IMR-90 (cell line): ENCODE data around the gene ABR. TPM values are rescaled to one million over a fixed set of nuclear protein-coding genes. Genes with fewer than 3 reads are reported as not detected.

Experiments
- ATAC-seq: fragments of 200-7000 bp; cut with Tn5 transposase; 2 replicates; pipeline ENCODE4 v1.9.1; 2020; ENCODE audit warnings: low read depth, mild to moderate bottlenecking, moderate library complexity
- BruUV-seq: library from RNA; stranded (reverse); fragments of 400-500 nt; replicated peaks from 2 replicates; lab custom pipeline; 2021; lab: Mats Ljungman, UMichigan
- CTCF ChIA-PET: fragments of 300-600 bp; formaldehyde crosslinking; extraction: SDS; loops from one replicate; lab custom pipeline; 2021; ENCODE audit warnings: antibody characterized with exemption; lab: Yijun Ruan, JAX
- POLR2A ChIA-PET: fragments of 300-600 bp; sonication (Branson Sonifier 250); formaldehyde crosslinking; loops from one replicate; lab custom pipeline; 2022; ENCODE audit warnings: antibody characterized with exemption; ENCODE audit not compliant: unreplicated experiment; lab: Charles Lee
- DNase-seq: peaks from one replicate; pipeline ENCODE4 v3.0.0; 2013
- H2AFZ ChIP-seq: replicated peaks from 2 replicates; pipeline ENCODE3; 2013; ENCODE audit warnings: low read length, mild to moderate bottlenecking; ENCODE audit not compliant: poor library complexity
- H2AK5ac ChIP-seq: 2 replicates; pipeline ENCODE4 v1.6.1; 2013; ENCODE audit warnings: low read depth, low read length, inconsistent platforms
- H2AK9ac ChIP-seq: replicated peaks from 2 replicates; pipeline ENCODE3; 2013; ENCODE audit warnings: mild to moderate bottlenecking, low read depth, low read length, moderate library complexity; ENCODE audit not compliant: poor library complexity
- H2BK120ac ChIP-seq: 2 replicates; pipeline ENCODE4 v1.6.1; 2013; ENCODE audit warnings: low read depth, low read length, inconsistent platforms
- H2BK15ac ChIP-seq: 3 replicates; pipeline ENCODE4 v1.6.1; 2013; ENCODE audit warnings: low read depth, low read length, inconsistent platforms
- H2BK20ac ChIP-seq: 2 replicates; pipeline ENCODE4 v1.6.1; 2013; ENCODE audit warnings: low read depth, mild to moderate bottlenecking, inconsistent platforms, low read length, moderate library complexity
- H2BK5ac ChIP-seq: 2 replicates; pipeline ENCODE4 v1.6.1; 2013; ENCODE audit warnings: mild to moderate bottlenecking, low read depth, low read length, inconsistent platforms; ENCODE audit not compliant: poor library complexity, severe bottlenecking
- H3K14ac ChIP-seq: replicated peaks from 2 replicates; pipeline ENCODE4 v1.6.1; 2013; ENCODE audit warnings: low read depth, low read length, inconsistent platforms
- H3K18ac ChIP-seq: 2 replicates; pipeline ENCODE4 v1.6.1; 2013; ENCODE audit warnings: low read depth, low read length, control low read depth
- H3K23ac ChIP-seq: 2 replicates; pipeline ENCODE4 v1.6.1; 2013; ENCODE audit warnings: low read depth, low read length, inconsistent platforms
- H3K27ac ChIP-seq: 2 replicates; pipeline ENCODE4 v1.5.1; 2013; ENCODE audit warnings: mild to moderate bottlenecking, control low read depth, low read length; ENCODE audit not compliant: insufficient read depth
- H3K27me3 ChIP-seq: 2 replicates; pipeline ENCODE4 v1.6.1; 2013; ENCODE audit warnings: low read length; ENCODE audit not compliant: control insufficient read depth, insufficient read depth
- H3K36me3 ChIP-seq: 2 replicates; pipeline ENCODE4 v1.6.1; 2013; ENCODE audit warnings: low read length, mixed read lengths; ENCODE audit not compliant: control insufficient read depth, insufficient read depth
- H3K4ac ChIP-seq: 2 replicates; pipeline ENCODE4 v1.6.1; 2013; ENCODE audit warnings: low read depth, low read length, inconsistent platforms
- H3K4me1 ChIP-seq: 2 replicates; pipeline ENCODE4 v1.6.1; 2013; ENCODE audit warnings: low read length, mixed read lengths; ENCODE audit not compliant: control insufficient read depth, insufficient read depth
- H3K4me2 ChIP-seq: 2 replicates; pipeline ENCODE4 v1.6.1; 2013; ENCODE audit warnings: low read depth, mild to moderate bottlenecking, control low read depth, low read length, moderate library complexity
- H3K4me3 ChIP-seq: 2 replicates; pipeline ENCODE4 v1.5.1; 2013; ENCODE audit warnings: low read depth, mild to moderate bottlenecking, control low read depth, low read length, moderate library complexity; ENCODE audit not compliant: insufficient read depth
- H3K56ac ChIP-seq: 2 replicates; pipeline ENCODE4 v1.6.1; 2013; ENCODE audit warnings: low read length, inconsistent platforms; ENCODE audit not compliant: insufficient read depth; ENCODE audit errors: extremely low read depth
- H3K79me1 ChIP-seq, 2 experiments: 2 replicates each; pipeline ENCODE4 v1.6.1; 2013; ENCODE audit warnings: low read length in 2 of 2, inconsistent platforms in 1 of 2, low read depth in 1 of 2
- H3K9ac ChIP-seq: 2 replicates; pipeline ENCODE4 v1.6.1; 2013; ENCODE audit warnings: low read depth, low read length, control low read depth
- H3K9me1 ChIP-seq: 2 replicates; pipeline ENCODE4 v1.6.1; 2013; ENCODE audit warnings: low read length, inconsistent platforms; ENCODE audit not compliant: insufficient read depth
- H3K9me3 ChIP-seq: 2 replicates; pipeline ENCODE4 v1.6.1; 2013; ENCODE audit warnings: low read length; ENCODE audit not compliant: control insufficient read depth, insufficient read depth
- H4K20me1 ChIP-seq: 2 replicates; pipeline ENCODE4 v1.6.1; 2013; ENCODE audit warnings: low read length, inconsistent platforms; ENCODE audit not compliant: insufficient read depth
- H4K5ac ChIP-seq: 2 replicates; pipeline ENCODE4 v1.6.1; 2013; ENCODE audit warnings: mild to moderate bottlenecking, low read depth, low read length, control low read depth
- H4K8ac ChIP-seq, 2 experiments: 2 replicates each; pipeline ENCODE4 v1.6.1; 2013; ENCODE audit warnings: low read depth in 2 of 2, low read length in 2 of 2, control low read depth in 1 of 2, inconsistent platforms in 1 of 2
- H4K91ac ChIP-seq: 2 replicates; pipeline ENCODE4 v1.6.1; 2013; ENCODE audit warnings: low read depth, low read length, inconsistent platforms; ENCODE audit not compliant: insufficient read depth
- BHLHE40 ChIP-seq: fragments of 150-350 bp; IDR thresholded peaks from 2 replicates; pipeline ENCODE4 v1.6.1; 2016; ENCODE audit warnings: mild to moderate bottlenecking, low read depth, low read length
- CEBPB ChIP-seq: IDR thresholded peaks from 2 replicates; pipeline ENCODE4 v1.6.1; 2012; ENCODE audit warnings: low read depth, low read length, improper control_type of control experiment
- CHD1 ChIP-seq: IDR thresholded peaks from 2 replicates; pipeline ENCODE4 v1.6.1; 2012; ENCODE audit warnings: low read depth, low read length, improper control_type of control experiment
- CTCF ChIP-seq: conservative IDR thresholded peaks from 2 replicates; pipeline ENCODE4 v1.5.1; 2012; ENCODE audit warnings: mild to moderate bottlenecking, low read depth, low read length, improper control_type of control experiment
- ELK1 ChIP-seq: fragments of 150-350 bp; IDR thresholded peaks from 2 replicates; pipeline ENCODE4 v1.6.1; 2016; ENCODE audit warnings: low read depth, mild to moderate bottlenecking, low read length, moderate library complexity, borderline replicate concordance
- FOS ChIP-seq: fragments of 150-350 bp; IDR thresholded peaks from 2 replicates; pipeline ENCODE4 v1.6.1; 2016; ENCODE audit warnings: low read depth, low read length
- MAFK ChIP-seq: IDR thresholded peaks from 2 replicates; pipeline ENCODE4 v1.6.1; 2012; ENCODE audit warnings: low read depth, low read length, improper control_type of control experiment
- MAZ ChIP-seq: IDR thresholded peaks from 2 replicates; pipeline ENCODE4 v1.6.1; 2012; ENCODE audit warnings: low read depth, mild to moderate bottlenecking, low read length, improper control_type of control experiment, moderate library complexity, borderline replicate concordance
- MXI1 ChIP-seq: IDR thresholded peaks from 2 replicates; pipeline ENCODE4 v1.6.1; 2012; ENCODE audit warnings: low read depth, mild to moderate bottlenecking, low read length, moderate library complexity, borderline replicate concordance
- NFE2L2 ChIP-seq: fragments of 150-350 bp; IDR thresholded peaks from 2 replicates; pipeline ENCODE4 v1.6.1; 2016; ENCODE audit warnings: low read depth, mild to moderate bottlenecking, low read length
- POLR2A ChIP-seq: IDR thresholded peaks from 2 replicates; pipeline ENCODE4 v1.6.1; 2012; ENCODE audit warnings: mild to moderate bottlenecking, low read depth, low read length
- RCOR1 ChIP-seq: IDR thresholded peaks from 2 replicates; pipeline ENCODE4 v1.6.1; 2012; ENCODE audit warnings: mild to moderate bottlenecking, low read length, improper control_type of control experiment; ENCODE audit not compliant: insufficient replicate concordance
- RFX5 ChIP-seq: IDR thresholded peaks from 2 replicates; pipeline ENCODE4 v1.8.0; 2012; ENCODE audit warnings: low read depth, mild to moderate bottlenecking, low read length, moderate library complexity
- SMC3 ChIP-seq: fragments of 150-350 bp; IDR thresholded peaks from 2 replicates; pipeline ENCODE4 v1.6.1; 2016; ENCODE audit warnings: low read depth, mild to moderate bottlenecking, antibody characterized with exemption, low read length, moderate library complexity
- USF2 ChIP-seq: fragments of 150-350 bp; IDR thresholded peaks from 2 replicates; pipeline ENCODE4 v1.6.1; 2017; ENCODE audit warnings: mild to moderate bottlenecking, antibody characterized with exemption, low read length, low read depth
- WGBS, 2 experiments: methylation state at CpG; one replicate each; pipeline versions ENCODE4 v1.1.5 to v1.1.7; 2013; ENCODE audit warnings: missing lambda C conversion rate in 2 of 2; ENCODE audit not compliant: insufficient read length in 1 of 2; ENCODE audit errors: extremely low coverage in 2 of 2; 5-methylcytosine and 5-hydroxymethylcytosine counted together
- dilution Hi-C: fragments of 300-500 bp; cut with HindIII; formaldehyde crosslinking; loops from one replicate; pipeline ENCODE4 v1.14.3; 2018; ENCODE audit warnings: low sequenced_read_pairs; ENCODE audit not compliant: unreplicated experiment
- in situ Hi-C: fragments of 300-500 bp; cut with MboI; formaldehyde crosslinking; loops from 3 replicates; pipeline ENCODE4 v1.14.3; 2019; ENCODE audit warnings: low sequenced_read_pairs, inconsistent platforms, mixed read lengths
- intact Hi-C: fragments of 100-400 bp; cut with micrococcal nuclease; formaldehyde crosslinking; loops from 2 replicates; pipeline ENCODE4 v1.10.0; 2022
- polyA plus RNA-seq, 3 experiments: library from polyadenylated mRNA; depleted of rRNA; stranded (reverse); fragments of >200 nt; gene quantifications; 2 replicates each; pipeline ENCODE4 v1.2.3, GENCODE V29; 2012; ENCODE audit warnings: low replicate concordance in 1 of 3
- total RNA-seq: library from RNA; depleted of rRNA; stranded (reverse); fragments of >200 nt; gene quantifications from 2 replicates; pipeline ENCODE4 v1.2.3, GENCODE V29; 2012

Gene ABR
- total and polyA plus RNA-seq, 2 of the 4 experiments (the other 2 are of a cell fraction) = 28.3 to 79.7 TPM

GRCh38 chr17:1073241-1073962 is 106.4 kb downstream of the ABR start:
- WGBS, 2 experiments = 88% methylated on average over 6 of the region's 25 CpGs; no CpG with 5 or more reads in 1 of the 2 experiments
- BruUV-seq = no TSS peak
- in situ Hi-C loops = no loop called here

More at GRCh38 chr17:1073241-1073962, 106.4 kb downstream of the ABR start:
- no peak overlapping the region for H3K56ac ChIP-seq
- H4K91ac ChIP-seq = no peak overlapping the region
- CTCF ChIA-PET = no interaction called here
- no peak overlapping the region for H3K23ac ChIP-seq
- no peak overlapping the region for H3K4me2 ChIP-seq
- no peak overlapping the region for H2AK9ac ChIP-seq
- peaks cover 0 to 10% of the 10 kb centered on the region in 2 experiments; a peak in 3 of 4 replicates for H3K79me1 ChIP-seq
- peaks cover 18% of the 10 kb centered on the region for H4K20me1 ChIP-seq
- ATAC-seq (no peak), DNase-seq (no peak)
- TF ChIP-seq CTCF (no peak), POLR2A (no peak), RCOR1 (no peak), ELK1 (no peak), RFX5 (no peak), USF2 (no peak), CHD1 (no peak), MAFK (no peak), SMC3 (no peak), CEBPB (no peak), MAZ (no peak), BHLHE40 (no peak), MXI1 (no peak), NFE2L2 (no peak), FOS (no peak)
- peaks cover 46% of the 10 kb centered on the region for H3K36me3 ChIP-seq
- H3K18ac ChIP-seq = no peak overlapping the region
- no peak overlapping the region for H2AFZ ChIP-seq
- no peak overlapping the region for H3K4ac ChIP-seq
- no peak overlapping the region for H3K27ac ChIP-seq
- H4K8ac ChIP-seq = no peak overlapping the region
- H2BK15ac ChIP-seq = no peak overlapping the region
- no peak overlapping the region for H4K5ac ChIP-seq
- no peak overlapping the region for H3K9ac ChIP-seq
- no peak overlapping the region for H2BK120ac ChIP-seq
- no peak overlapping the region for H2BK20ac ChIP-seq
- H3K27me3 ChIP-seq = no peaks in the 10 kb centered on the region
- no peak overlapping the region for H2BK5ac ChIP-seq
- H3K4me1 ChIP-seq = no peaks in the 10 kb centered on the region
- dilution Hi-C loops = no loop called here
- H3K9me1 ChIP-seq = peaks cover 4% of the 10 kb centered on the region; the same call in 1 of the 2 replicates
- no peaks in the 10 kb centered on the region for H3K9me3 ChIP-seq
- H3K4me3 ChIP-seq = no peak overlapping the region
- POLR2A ChIA-PET = no interaction called here
- H3K14ac ChIP-seq = no peak overlapping the region
- intact Hi-C loops = no loop called here
- H2AK5ac ChIP-seq = no peak overlapping the region
